ENCODE measurements around the gene SLC6A16. TPM values are rescaled to one million over a fixed set of nuclear protein-coding genes. Genes with fewer than 3 reads are reported as not detected.

Gene SLC6A16
- total RNA-seq, 1 experiment from 2014 or later: 3.2 TPM

GRCh38 chr19:49243129-49243528 lies 81.9 kb downstream of the SLC6A16 start:
- Histone ChIP-seq H3K4ac (ENCODE audit: low read depth, low read length) (no peak overlapping the region), H4K5ac (ENCODE audit: insufficient read length, low read depth, low read length) (no peak overlapping the region), H4K20me1 (ENCODE audit: control insufficient read depth, insufficient read depth, insufficient read length) (no peaks in the 10 kb centered on the region), H3K27ac (ENCODE audit: insufficient read length, low read depth, low read length) (no peak overlapping the region), H2BK15ac (ENCODE audit: low read depth, low read length) (no peak overlapping the region), H3T11ph (ENCODE audit: low read length) (no peak overlapping the region), H3K4me2 (ENCODE audit: insufficient read depth, insufficient read length, low read length) (no peak overlapping the region), H2BK5ac (ENCODE audit: insufficient read length, low read length) (no peak overlapping the region), H2BK120ac (ENCODE audit: low read depth, low read length, poor library complexity, severe bottlenecking) (no peak overlapping the region), H3K23me2 (ENCODE audit: insufficient read length, low read depth, low read length, poor library complexity, severe bottlenecking) (no peaks in the 10 kb centered on the region), H3K9me3 (ENCODE audit: control insufficient read depth, low read depth, low read length) (no peaks in the 10 kb centered on the region), H3K9ac (ENCODE audit: extremely low read depth, insufficient read length, low read length) (no peak overlapping the region), H2AFZ (ENCODE audit: low read length) (no peak overlapping the region), H3K79me2 (ENCODE audit: insufficient read depth, low read length) (no peaks in the 10 kb centered on the region), H4K8ac (replicated peaks; ENCODE audit: insufficient read length, low read depth, low read length) (no peak overlapping the region), H3K79me1 (ENCODE audit: insufficient read depth, low read depth, low read length, poor library complexity, severe bottlenecking) (no peaks in the 10 kb centered on the region), H3K18ac (ENCODE audit: insufficient read length, low read depth, low read length) (no peak overlapping the region), H3K4me1 (ENCODE audit: insufficient read depth, low read length) (no peaks in the 10 kb centered on the region), H3K27me3 (ENCODE audit: insufficient read depth, low read length) (no peaks in the 10 kb centered on the region; the same call in 1 of the 2 replicates), H3K56ac (ENCODE audit: insufficient read length, low read depth, low read length) (no peak overlapping the region), H2BK12ac (ENCODE audit: insufficient read length, low read depth, low read length) (no peak overlapping the region), H3K23ac (ENCODE audit: insufficient read length, low read depth, low read length) (no peak overlapping the region), H2AK5ac (ENCODE audit: insufficient read length, low read length) (no peak overlapping the region), H4K91ac (ENCODE audit: insufficient read length, low read depth, low read length) (no peak overlapping the region), H3K14ac (ENCODE audit: insufficient read depth, low read length) (no peak overlapping the region), H2BK20ac (ENCODE audit: low read depth, low read length, poor library complexity, severe bottlenecking) (no peak overlapping the region)
- Mint-ChIP-seq H3K4me1 (peaks cover 0 to 12% of the 10 kb centered on the region in 2 experiments; a peak in 2 of 4 replicates), H3K36me3 (ENCODE audit: insufficient read depth in 1 of 3, low read depth in 3 of 3) (no peaks in the 10 kb centered on the region; a peak in 1 of 7 replicates), H3K27ac (peak overlapping the region in 1 of 3 experiments; percentile 52; a peak in 1 of 7 replicates), H3K4me3 (no peak overlapping the region), H3K27me3 (ENCODE audit: low read depth) (peaks cover 12% of the 10 kb centered on the region), H3K9me3 (no peaks in the 10 kb centered on the region)
- no peak for DNase-seq
- no peak for TF ChIP-seq CTCF (conservative IDR thresholded peaks at IDR 0.05)
- no CpG with 5 or more reads among the region's 6 CpGs for WGBS (ENCODE audit: extremely low coverage, insufficient read length, low lambda C conversion rate)
